ENCODE results near the gene MST1. TPM values are rescaled to one million over a fixed set of nuclear protein-coding genes. Genes with fewer than 3 reads are reported as not detected.

The MST1 gene
- total and polyA plus RNA-seq, 2 of the 8 experiments (the other 6 are each of a cell fraction or from before 2014, with no cell fraction given): 6.2 to 9.5 TPM

DNA sequence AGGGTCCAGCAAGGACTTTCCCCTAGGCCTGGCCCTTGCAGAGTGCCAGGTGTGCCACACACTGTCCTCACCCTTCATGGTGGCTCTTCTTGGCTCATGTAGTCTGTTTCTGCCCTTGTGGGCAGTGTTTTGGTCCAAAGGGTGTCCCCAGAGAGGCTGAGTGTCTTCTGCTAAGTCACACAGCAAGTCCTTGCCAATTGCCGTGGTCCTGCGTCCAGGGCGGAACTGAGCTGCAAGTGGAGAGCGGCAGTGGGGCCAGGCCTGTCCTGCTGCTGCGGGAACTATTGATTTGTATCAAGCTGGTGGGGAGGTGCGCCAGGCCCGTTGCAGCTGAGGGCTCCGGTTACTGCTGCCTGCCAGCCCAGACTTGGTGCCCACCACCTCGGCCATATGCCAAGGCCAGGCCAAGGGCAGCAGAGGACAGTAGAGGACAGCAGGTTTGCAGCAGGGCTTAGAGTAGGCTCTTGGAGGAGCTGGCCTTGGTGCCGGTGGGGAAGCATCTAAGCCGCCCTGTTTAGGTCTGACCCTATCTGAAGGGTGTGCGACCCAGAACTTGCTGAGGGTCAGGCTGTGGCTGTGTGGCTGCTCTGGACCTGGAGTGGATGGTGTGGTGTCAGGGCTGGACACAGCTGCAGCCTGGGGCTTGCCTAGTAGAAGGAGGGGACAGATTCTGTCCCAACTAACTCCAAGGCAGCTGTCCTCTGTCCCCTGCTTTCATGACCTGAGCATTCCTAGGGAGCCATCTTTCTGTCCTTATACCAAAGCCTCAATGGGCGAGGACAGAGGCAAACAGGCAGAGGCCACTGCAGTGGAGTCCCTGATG, 25.7 kb upstream of the MST1 start:
- no peak overlapping the region for H3K18ac ChIP-seq (ENCODE audit: extremely low read depth, low read length)
- H4K8ac ChIP-seq (ENCODE audit: extremely low read depth, insufficient read depth, low read length): peak overlapping the region; percentile 1; the same call in 1 of the 2 replicates
- ChIA-PET POLR2A (ENCODE audit: partially characterized antibody) (interaction anchor here (0.9 to 7.3 kb wide), 5 partner anchors 9 to 153 kb away, joined by 3 to 57 read pairs (median 3); partner anchors contain the start of gene GMPPB), CTCF (ENCODE audit: partially characterized antibody) (interaction anchor here (0.5 to 7.8 kb wide), 3 partner anchors 13 to 191 kb away, joined by 3 to 127 read pairs (median 3); no protein-coding TSS in a partner anchor)
- H2AFZ ChIP-seq (ENCODE audit: low read length): no peak overlapping the region
- no peak for FAIRE-seq
- no peak overlapping the region for H3K4me2 ChIP-seq (ENCODE audit: insufficient read depth in 1 of 2, low read depth in 2 of 2, low read length in 2 of 2)
- no peak overlapping the region for H4K5ac ChIP-seq (ENCODE audit: insufficient read length, low read depth, low read length)
- H3K4me3 ChIP-seq (ENCODE audit: extremely low read depth in 1 of 4, insufficient read depth in 2 of 4, low read depth in 3 of 4, low read length in 4 of 4): no peak overlapping the region
- H3K9me3 ChIP-seq (ENCODE audit: insufficient read depth in 2 of 2, low read depth in 1 of 2, low read length in 1 of 2): no peaks in the 10 kb centered on the region
- H4K91ac ChIP-seq (replicated peaks; ENCODE audit: insufficient read length, low read length): no peak overlapping the region
- H3K4me1 ChIP-seq (replicated peaks in 1 of 4; ENCODE audit: control insufficient read depth in 3 of 4, insufficient read depth in 4 of 4, low read length in 3 of 4): peaks cover 0 to 12% (median 9%) of the 10 kb centered on the region in 4 experiments; a peak in 5 of 7 replicates
- H3K23ac ChIP-seq (ENCODE audit: insufficient read length): no peak overlapping the region
- no peak for TF ChIP-seq SRF (IDR thresholded peaks at IDR 0.05; ENCODE audit: low read depth, low read length)
- no peak for TF ChIP-seq KDM4A (IDR thresholded peaks at IDR 0.05; ENCODE audit: low read depth, low read length, severe bottlenecking)
- TF ChIP-seq CBX5 (IDR thresholded peaks at IDR 0.05; ENCODE audit: low read depth, low read length): no peak
- TF ChIP-seq POLR2A (IDR thresholded peaks at IDR 0.05; ENCODE audit: control extremely low read depth in 1 of 2, low read depth in 2 of 2, low read length in 2 of 2): peak in 1 of 2 experiments; percentile 14; a peak in 1 of 3 replicates
- no peaks in the 10 kb centered on the region; a peak in 1 of 8 replicates for H3K36me3 ChIP-seq (ENCODE audit: control insufficient read depth in 2 of 4, insufficient read depth in 4 of 4, low read length in 3 of 4)
- H2BK120ac ChIP-seq (replicated peaks; ENCODE audit: low read depth, low read length): no peak overlapping the region
- no peak overlapping the region for H2BK15ac ChIP-seq (ENCODE audit: low read length)
- H2BK5ac ChIP-seq (ENCODE audit: low read depth, low read length): no peak overlapping the region
- H3K9ac ChIP-seq (replicated peaks in 1 of 4; ENCODE audit: extremely low read depth in 1 of 4, low read depth in 3 of 4, low read length in 3 of 4): no peak overlapping the region
- no peak overlapping the region for H3K4ac ChIP-seq (replicated peaks; ENCODE audit: insufficient read length, low read depth, low read length)
- peaks cover 0 to 10% of the 10 kb centered on the region in 2 experiments for H4K20me1 ChIP-seq (replicated peaks in 1 of 2; ENCODE audit: control insufficient read depth in 1 of 2, insufficient read depth in 2 of 2, low read length in 2 of 2)
- H2AK5ac ChIP-seq (ENCODE audit: low read depth, low read length): no peak overlapping the region
- peaks cover 9% of the 10 kb centered on the region; the same call in 1 of the 2 replicates for H3K23me2 ChIP-seq (ENCODE audit: low read depth, low read length)
- H3K27me3 ChIP-seq (replicated peaks in 1 of 4; ENCODE audit: control insufficient read depth in 3 of 4, extremely low read depth in 1 of 4, insufficient read depth in 3 of 4, low read length in 3 of 4): no peaks in the 10 kb centered on the region
- peak in 1 of 2 experiments; percentile 38 for DNase-seq (ENCODE audit: low read depth in 1 of 2, low spot score in 2 of 2)
- H3K56ac ChIP-seq (replicated peaks; ENCODE audit: insufficient read length, low read depth, low read length): no peak overlapping the region
- WGBS, 2 experiments (ENCODE audit: extremely low coverage in 1 of 2, insufficient coverage in 1 of 2, insufficient read length in 1 of 2, insufficient replicate concordance in 2 of 2, low coverage in 1 of 2, low lambda C conversion rate in 2 of 2, missing lambda C conversion rate in 1 of 2): 87% methylated on average over 13 of the region's 13 CpGs; no CpG with 5 or more reads in 1 of the 2 experiments
- no peak overlapping the region for H2BK12ac ChIP-seq (ENCODE audit: low read depth, low read length)
- H3K79me1 ChIP-seq (ENCODE audit: low read depth, low read length): no peaks in the 10 kb centered on the region
- H3K14ac ChIP-seq (ENCODE audit: insufficient read length): no peak overlapping the region
- no peaks in the 10 kb centered on the region for H3K79me2 ChIP-seq (ENCODE audit: control insufficient read depth in 1 of 2, insufficient read depth in 2 of 2, low read length in 2 of 2)
- H3K27ac ChIP-seq (ENCODE audit: low read depth, low read length): no peak overlapping the region
- no peak overlapping the region for H2BK20ac ChIP-seq (ENCODE audit: low read length)
